Hematopoietic multipotent progenitor cell treated with erythropoietin and hydrocortisone succinate and interleukin-3 and kit ligand, for 15 days (in vitro differentiated cells): ENCODE results near the gene SRGAP2B.
"Not testable (repeated sequence)": the region's sequence is repeated elsewhere in the genome, so short reads cannot be mapped to it uniquely, and the experiment has no call there.

Experiments
- DNase-seq: peaks from one replicate; pipeline ENCODE4 v3.0.0-alpha.2; 2015; ENCODE audit warnings: low spot score

Gene SRGAP2B

GRCh38 chr1:145095284-145096057, at the start of gene SRGAP2B, which contains the start of gene FAM72D:
SRGAP2B (minus strand) TSS chr1:145095328; CDS start chr1:145092901, 2,427 bp downstream.
FAM72D (plus strand) TSS chr1:145095974; CDS start chr1:145096848, 874 bp downstream.
- not testable (repeated sequence) for DNase-seq

- not testable (repeated sequence) for DNase-seq
Observed at GRCh38 chr1:145144264-145144913, 49.3 kb upstream of the SRGAP2B start.

GRCh38 chr1:145140549-145140948, 45.4 kb upstream of the SRGAP2B start:
- not testable (repeated sequence) for DNase-seq

GRCh38 chr1:145134476-145134875, 39.3 kb upstream of the SRGAP2B start:
- DNase-seq, result not testable (repeated sequence)

GRCh38 chr1:145128697-145129469, 33.8 kb upstream of the SRGAP2B start:
- not testable (repeated sequence) for DNase-seq

- DNase-seq, result not testable (repeated sequence)
Observed at GRCh38 chr1:145127144-145127543, 32.0 kb upstream of the SRGAP2B start.

- DNase-seq, result not testable (repeated sequence)
Observed at GRCh38 chr1:145125112-145125511, 30.0 kb upstream of the SRGAP2B start.

- DNase-seq, result not testable (repeated sequence)
Observed at GRCh38 chr1:145123992-145124641, 29.0 kb upstream of the SRGAP2B start.

- not testable (repeated sequence) for DNase-seq
Observed at GRCh38 chr1:145123062-145123395, 27.9 kb upstream of the SRGAP2B start.

- not testable (repeated sequence) for DNase-seq
Observed at GRCh38 chr1:145122344-145123061, 27.4 kb upstream of the SRGAP2B start.

GRCh38 chr1:145119842-145120241, 24.7 kb upstream of the SRGAP2B start:
- DNase-seq, result not testable (repeated sequence)

- DNase-seq, result not testable (repeated sequence)
Observed at GRCh38 chr1:145115587-145116493, 20.7 kb upstream of the SRGAP2B start.

GRCh38 chr1:145114560-145115057, 19.5 kb upstream of the SRGAP2B start:
- DNase-seq, result not testable (repeated sequence)

GRCh38 chr1:145112703-145113102, 17.6 kb upstream of the SRGAP2B start:
- not testable (repeated sequence) for DNase-seq

- not testable (repeated sequence) for DNase-seq
Observed at GRCh38 chr1:145111674-145112073, 16.5 kb upstream of the SRGAP2B start.

GRCh38 chr1:145103294-145103693, 8.2 kb upstream of the SRGAP2B start:
- DNase-seq, result not testable (repeated sequence)

GRCh38 chr1:145101725-145102124, 6.6 kb upstream of the SRGAP2B start:
- not testable (repeated sequence) for DNase-seq

GRCh38 chr1:145094655-145095211, 395 bp downstream of the SRGAP2B start:
- not testable (repeated sequence) for DNase-seq

GRCh38 chr1:145093517-145094149, 1.5 kb downstream of the SRGAP2B start:
- not testable (repeated sequence) for DNase-seq
